K562 (cell line): ENCODE measurements around the gene CERS4. TPM values are rescaled to one million over a fixed set of nuclear protein-coding genes. Genes with fewer than 3 reads are reported as not detected.

Source experiments
- ADNP ChIP-seq: fragments of 200-800 bp; sonication (Bioruptor generic); IDR thresholded peaks from 2 replicates; pipeline ENCODE4 v1.6.1; 2016; ENCODE audit warnings: missing genetic modification characterization, missing compliant biosample characterization
- GATA2 ChIP-seq: sonication (generic); formaldehyde crosslinking; IDR thresholded peaks from 2 replicates; pipeline ENCODE4 v1.4.0; 2020; ENCODE audit warnings: mild to moderate bottlenecking, missing genetic modification reagents
- ZNF316 ChIP-seq: fragments of 450-650 bp; IDR thresholded peaks from 2 replicates; pipeline ENCODE4 v1.6.1; 2016
- ZNF347 ChIP-seq: fragments of 450-650 bp; formaldehyde crosslinking; IDR thresholded peaks from 2 replicates; pipeline ENCODE4 v1.4.0; 2020; ENCODE audit warnings: low read depth, mild to moderate bottlenecking, moderate library complexity
- polyA plus RNA-seq, 8 experiments: library from polyadenylated mRNA; depleted of rRNA in 4 of 8; stranded (reverse) in 5 of 8; unstranded in 3 of 8; fragments of >200 nt; fragmentation: Nextera tagmentation in 2 of 8; fragmentation: Illumina TruSeq in 1 of 8; extraction: Ambion mirVana in 2 of 8; extraction: Trizol in 1 of 8; gene quantifications; 2 replicates each; pipeline versions ENCODE4 v1.2.1 to v1.2.3, GENCODE V29; 2011 to 2014; ENCODE audit warnings: inconsistent platforms in 1 of 8, missing spikeins in 1 of 8
- total RNA-seq, 7 experiments: library from RNA; depleted of rRNA in 6 of 7; stranded (reverse); fragments of >200 nt in 6 of 7; fragmentation: Illumina TruSeq in 2 of 7; extraction: Trizol in 2 of 7; gene quantifications; 2 replicates each; pipeline versions ENCODE4 v1.2.1 to v1.2.3, GENCODE V29; 2011 to 2021; ENCODE audit warnings: low replicate concordance in 1 of 7
- TF ChIP-seq, protein P1 (sequence below): IDR thresholded peaks from 2 replicates; pipeline ENCODE4 v1.6.1; 2016; ENCODE audit warnings: missing genetic modification characterization, missing compliant biosample characterization
- TF ChIP-seq, protein P2 (sequence below): sonication (generic); formaldehyde crosslinking; IDR thresholded peaks from 2 replicates; pipeline ENCODE4 v1.8.0; 2022; ENCODE audit warnings: missing genetic modification reagents, mild to moderate bottlenecking, moderate library complexity, borderline replicate concordance
- TF ChIP-seq, protein P3 (sequence below): fragments of 200-600 bp; sonication (generic); IDR thresholded peaks from one replicate; pipeline ENCODE4 v1.6.1; 2012; ENCODE audit warnings: mild to moderate bottlenecking, low read depth, low read length, inconsistent platforms
- TF ChIP-seq, protein P4 (sequence below), 2 experiments: fragments of 150-350 bp in 1 of 2; IDR thresholded peaks; 2 replicates each; pipeline ENCODE4 v1.6.1; 2012 to 2016; ENCODE audit warnings: low read depth in 2 of 2, low read length in 2 of 2, mild to moderate bottlenecking in 1 of 2, moderate library complexity in 1 of 2

The CERS4 gene
- total and polyA plus RNA-seq, 9 of the 15 experiments (the other 6 are each of a cell fraction or from before 2014, with no cell fraction given), result 0.14 to 4.4 (median 2.9) TPM; not detected in 1

DNA sequence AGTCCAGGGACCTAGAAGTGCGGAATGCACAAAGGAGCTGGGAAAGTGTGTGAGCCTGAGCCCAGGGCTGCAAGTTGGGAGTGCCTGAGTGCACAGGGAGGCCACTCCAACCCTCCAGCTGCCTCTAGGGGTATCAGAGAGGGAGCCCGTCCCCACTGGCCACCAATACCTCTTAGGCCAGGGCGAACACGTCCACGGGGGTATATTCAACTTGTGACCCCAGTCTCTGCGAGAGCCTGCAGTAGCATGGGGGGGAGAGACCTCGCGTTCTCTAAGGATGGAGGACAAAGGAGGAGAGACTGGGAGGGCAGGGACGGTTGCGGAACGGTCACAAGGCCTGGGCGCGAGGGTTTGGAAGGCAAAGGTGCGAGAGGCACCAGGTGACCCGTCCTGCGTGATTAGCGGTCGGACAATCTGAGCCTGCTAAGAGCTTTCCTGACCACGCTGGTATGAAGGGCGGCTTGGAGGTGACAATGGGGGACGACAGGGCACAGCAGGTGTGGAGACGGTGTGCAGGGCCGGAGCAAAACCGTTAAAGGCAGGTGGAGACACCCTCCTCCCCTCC is 98.3 kb downstream of the CERS4 start (continued):
- no peak for TF ChIP-seq ADNP
- no peak for TF ChIP-seq ZNF316
- TF ChIP-seq, protein P1, sequence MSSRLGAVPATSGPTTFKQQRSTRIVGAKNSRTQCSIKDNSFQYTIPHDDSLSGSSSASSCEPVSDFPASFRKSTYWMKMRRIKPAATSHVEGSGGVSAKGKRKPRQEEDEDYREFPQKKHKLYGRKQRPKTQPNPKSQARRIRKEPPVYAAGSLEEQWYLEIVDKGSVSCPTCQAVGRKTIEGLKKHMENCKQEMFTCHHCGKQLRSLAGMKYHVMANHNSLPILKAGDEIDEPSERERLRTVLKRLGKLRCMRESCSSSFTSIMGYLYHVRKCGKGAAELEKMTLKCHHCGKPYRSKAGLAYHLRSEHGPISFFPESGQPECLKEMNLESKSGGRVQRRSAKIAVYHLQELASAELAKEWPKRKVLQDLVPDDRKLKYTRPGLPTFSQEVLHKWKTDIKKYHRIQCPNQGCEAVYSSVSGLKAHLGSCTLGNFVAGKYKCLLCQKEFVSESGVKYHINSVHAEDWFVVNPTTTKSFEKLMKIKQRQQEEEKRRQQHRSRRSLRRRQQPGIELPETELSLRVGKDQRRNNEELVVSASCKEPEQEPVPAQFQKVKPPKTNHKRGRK (tag), result no peak
- TF ChIP-seq, protein P2, sequence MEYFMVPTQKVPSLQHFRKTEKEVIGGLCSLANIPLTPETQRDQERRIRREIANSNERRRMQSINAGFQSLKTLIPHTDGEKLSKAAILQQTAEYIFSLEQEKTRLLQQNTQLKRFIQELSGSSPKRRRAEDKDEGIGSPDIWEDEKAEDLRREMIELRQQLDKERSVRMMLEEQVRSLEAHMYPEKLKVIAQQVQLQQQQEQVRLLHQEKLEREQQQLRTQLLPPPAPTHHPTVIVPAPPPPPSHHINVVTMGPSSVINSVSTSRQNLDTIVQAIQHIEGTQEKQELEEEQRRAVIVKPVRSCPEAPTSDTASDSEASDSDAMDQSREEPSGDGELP, result no peak
- TF ChIP-seq, protein P3, sequence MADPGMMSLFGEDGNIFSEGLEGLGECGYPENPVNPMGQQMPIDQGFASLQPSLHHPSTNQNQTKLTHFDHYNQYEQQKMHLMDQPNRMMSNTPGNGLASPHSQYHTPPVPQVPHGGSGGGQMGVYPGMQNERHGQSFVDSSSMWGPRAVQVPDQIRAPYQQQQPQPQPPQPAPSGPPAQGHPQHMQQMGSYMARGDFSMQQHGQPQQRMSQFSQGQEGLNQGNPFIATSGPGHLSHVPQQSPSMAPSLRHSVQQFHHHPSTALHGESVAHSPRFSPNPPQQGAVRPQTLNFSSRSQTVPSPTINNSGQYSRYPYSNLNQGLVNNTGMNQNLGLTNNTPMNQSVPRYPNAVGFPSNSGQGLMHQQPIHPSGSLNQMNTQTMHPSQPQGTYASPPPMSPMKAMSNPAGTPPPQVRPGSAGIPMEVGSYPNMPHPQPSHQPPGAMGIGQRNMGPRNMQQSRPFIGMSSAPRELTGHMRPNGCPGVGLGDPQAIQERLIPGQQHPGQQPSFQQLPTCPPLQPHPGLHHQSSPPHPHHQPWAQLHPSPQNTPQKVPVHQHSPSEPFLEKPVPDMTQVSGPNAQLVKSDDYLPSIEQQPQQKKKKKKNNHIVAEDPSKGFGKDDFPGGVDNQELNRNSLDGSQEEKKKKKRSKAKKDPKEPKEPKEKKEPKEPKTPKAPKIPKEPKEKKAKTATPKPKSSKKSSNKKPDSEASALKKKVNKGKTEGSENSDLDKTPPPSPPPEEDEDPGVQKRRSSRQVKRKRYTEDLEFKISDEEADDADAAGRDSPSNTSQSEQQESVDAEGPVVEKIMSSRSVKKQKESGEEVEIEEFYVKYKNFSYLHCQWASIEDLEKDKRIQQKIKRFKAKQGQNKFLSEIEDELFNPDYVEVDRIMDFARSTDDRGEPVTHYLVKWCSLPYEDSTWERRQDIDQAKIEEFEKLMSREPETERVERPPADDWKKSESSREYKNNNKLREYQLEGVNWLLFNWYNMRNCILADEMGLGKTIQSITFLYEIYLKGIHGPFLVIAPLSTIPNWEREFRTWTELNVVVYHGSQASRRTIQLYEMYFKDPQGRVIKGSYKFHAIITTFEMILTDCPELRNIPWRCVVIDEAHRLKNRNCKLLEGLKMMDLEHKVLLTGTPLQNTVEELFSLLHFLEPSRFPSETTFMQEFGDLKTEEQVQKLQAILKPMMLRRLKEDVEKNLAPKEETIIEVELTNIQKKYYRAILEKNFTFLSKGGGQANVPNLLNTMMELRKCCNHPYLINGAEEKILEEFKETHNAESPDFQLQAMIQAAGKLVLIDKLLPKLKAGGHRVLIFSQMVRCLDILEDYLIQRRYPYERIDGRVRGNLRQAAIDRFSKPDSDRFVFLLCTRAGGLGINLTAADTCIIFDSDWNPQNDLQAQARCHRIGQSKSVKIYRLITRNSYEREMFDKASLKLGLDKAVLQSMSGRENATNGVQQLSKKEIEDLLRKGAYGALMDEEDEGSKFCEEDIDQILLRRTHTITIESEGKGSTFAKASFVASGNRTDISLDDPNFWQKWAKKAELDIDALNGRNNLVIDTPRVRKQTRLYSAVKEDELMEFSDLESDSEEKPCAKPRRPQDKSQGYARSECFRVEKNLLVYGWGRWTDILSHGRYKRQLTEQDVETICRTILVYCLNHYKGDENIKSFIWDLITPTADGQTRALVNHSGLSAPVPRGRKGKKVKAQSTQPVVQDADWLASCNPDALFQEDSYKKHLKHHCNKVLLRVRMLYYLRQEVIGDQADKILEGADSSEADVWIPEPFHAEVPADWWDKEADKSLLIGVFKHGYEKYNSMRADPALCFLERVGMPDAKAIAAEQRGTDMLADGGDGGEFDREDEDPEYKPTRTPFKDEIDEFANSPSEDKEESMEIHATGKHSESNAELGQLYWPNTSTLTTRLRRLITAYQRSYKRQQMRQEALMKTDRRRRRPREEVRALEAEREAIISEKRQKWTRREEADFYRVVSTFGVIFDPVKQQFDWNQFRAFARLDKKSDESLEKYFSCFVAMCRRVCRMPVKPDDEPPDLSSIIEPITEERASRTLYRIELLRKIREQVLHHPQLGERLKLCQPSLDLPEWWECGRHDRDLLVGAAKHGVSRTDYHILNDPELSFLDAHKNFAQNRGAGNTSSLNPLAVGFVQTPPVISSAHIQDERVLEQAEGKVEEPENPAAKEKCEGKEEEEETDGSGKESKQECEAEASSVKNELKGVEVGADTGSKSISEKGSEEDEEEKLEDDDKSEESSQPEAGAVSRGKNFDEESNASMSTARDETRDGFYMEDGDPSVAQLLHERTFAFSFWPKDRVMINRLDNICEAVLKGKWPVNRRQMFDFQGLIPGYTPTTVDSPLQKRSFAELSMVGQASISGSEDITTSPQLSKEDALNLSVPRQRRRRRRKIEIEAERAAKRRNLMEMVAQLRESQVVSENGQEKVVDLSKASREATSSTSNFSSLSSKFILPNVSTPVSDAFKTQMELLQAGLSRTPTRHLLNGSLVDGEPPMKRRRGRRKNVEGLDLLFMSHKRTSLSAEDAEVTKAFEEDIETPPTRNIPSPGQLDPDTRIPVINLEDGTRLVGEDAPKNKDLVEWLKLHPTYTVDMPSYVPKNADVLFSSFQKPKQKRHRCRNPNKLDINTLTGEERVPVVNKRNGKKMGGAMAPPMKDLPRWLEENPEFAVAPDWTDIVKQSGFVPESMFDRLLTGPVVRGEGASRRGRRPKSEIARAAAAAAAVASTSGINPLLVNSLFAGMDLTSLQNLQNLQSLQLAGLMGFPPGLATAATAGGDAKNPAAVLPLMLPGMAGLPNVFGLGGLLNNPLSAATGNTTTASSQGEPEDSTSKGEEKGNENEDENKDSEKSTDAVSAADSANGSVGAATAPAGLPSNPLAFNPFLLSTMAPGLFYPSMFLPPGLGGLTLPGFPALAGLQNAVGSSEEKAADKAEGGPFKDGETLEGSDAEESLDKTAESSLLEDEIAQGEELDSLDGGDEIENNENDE, result no peak
- TF ChIP-seq ZNF347, result no peak
- TF ChIP-seq GATA2 (CRISPR knock-in tag), result no peak
- TF ChIP-seq, protein P4, sequence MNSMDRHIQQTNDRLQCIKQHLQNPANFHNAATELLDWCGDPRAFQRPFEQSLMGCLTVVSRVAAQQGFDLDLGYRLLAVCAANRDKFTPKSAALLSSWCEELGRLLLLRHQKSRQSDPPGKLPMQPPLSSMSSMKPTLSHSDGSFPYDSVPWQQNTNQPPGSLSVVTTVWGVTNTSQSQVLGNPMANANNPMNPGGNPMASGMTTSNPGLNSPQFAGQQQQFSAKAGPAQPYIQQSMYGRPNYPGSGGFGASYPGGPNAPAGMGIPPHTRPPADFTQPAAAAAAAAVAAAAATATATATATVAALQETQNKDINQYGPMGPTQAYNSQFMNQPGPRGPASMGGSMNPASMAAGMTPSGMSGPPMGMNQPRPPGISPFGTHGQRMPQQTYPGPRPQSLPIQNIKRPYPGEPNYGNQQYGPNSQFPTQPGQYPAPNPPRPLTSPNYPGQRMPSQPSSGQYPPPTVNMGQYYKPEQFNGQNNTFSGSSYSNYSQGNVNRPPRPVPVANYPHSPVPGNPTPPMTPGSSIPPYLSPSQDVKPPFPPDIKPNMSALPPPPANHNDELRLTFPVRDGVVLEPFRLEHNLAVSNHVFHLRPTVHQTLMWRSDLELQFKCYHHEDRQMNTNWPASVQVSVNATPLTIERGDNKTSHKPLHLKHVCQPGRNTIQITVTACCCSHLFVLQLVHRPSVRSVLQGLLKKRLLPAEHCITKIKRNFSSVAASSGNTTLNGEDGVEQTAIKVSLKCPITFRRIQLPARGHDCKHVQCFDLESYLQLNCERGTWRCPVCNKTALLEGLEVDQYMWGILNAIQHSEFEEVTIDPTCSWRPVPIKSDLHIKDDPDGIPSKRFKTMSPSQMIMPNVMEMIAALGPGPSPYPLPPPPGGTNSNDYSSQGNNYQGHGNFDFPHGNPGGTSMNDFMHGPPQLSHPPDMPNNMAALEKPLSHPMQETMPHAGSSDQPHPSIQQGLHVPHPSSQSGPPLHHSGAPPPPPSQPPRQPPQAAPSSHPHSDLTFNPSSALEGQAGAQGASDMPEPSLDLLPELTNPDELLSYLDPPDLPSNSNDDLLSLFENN (IDR thresholded peaks at IDR 0.05; ENCODE audit: low read depth in 2 of 2, low read length in 2 of 2), result no peak
